Measurements from ENCODE around the gene ITGAE.
A peak's percentile ranks its signal among the peaks of the same experiment; 100 is the strongest.

ITGAE gene

DNA sequence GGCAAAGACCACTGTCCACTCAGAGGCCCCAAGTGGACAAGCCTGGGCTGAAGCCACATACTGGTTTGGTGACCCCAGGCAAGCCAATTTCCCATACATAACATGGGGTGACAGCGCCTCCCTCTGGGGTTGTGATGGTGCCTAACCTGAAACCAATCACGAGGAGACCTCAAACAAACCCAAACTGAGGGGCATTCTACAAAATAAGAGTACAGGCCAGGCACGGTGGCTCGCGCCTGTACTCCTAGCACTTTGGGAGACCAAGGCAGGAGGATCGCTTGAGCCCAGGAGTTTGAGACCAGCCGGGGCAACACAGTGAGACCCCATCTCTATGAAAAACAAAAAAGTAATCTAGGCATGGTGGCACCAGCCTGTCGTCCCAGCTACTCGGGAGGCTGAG lies 108.6 kb downstream of the ITGAE start:
- H3K4me3 ChIP-seq (ENCODE audit: low read depth, low read length): no peak overlapping the region
- no peaks in the 10 kb centered on the region for H3K36me3 ChIP-seq
- no peaks in the 10 kb centered on the region for H3K27me3 ChIP-seq (ENCODE audit: insufficient read depth, low read depth, severe bottlenecking)
- no peaks in the 10 kb centered on the region for H3K9me3 ChIP-seq (ENCODE audit: severe bottlenecking)
- no peak for DNase-seq
- TF ChIP-seq, protein P1, sequence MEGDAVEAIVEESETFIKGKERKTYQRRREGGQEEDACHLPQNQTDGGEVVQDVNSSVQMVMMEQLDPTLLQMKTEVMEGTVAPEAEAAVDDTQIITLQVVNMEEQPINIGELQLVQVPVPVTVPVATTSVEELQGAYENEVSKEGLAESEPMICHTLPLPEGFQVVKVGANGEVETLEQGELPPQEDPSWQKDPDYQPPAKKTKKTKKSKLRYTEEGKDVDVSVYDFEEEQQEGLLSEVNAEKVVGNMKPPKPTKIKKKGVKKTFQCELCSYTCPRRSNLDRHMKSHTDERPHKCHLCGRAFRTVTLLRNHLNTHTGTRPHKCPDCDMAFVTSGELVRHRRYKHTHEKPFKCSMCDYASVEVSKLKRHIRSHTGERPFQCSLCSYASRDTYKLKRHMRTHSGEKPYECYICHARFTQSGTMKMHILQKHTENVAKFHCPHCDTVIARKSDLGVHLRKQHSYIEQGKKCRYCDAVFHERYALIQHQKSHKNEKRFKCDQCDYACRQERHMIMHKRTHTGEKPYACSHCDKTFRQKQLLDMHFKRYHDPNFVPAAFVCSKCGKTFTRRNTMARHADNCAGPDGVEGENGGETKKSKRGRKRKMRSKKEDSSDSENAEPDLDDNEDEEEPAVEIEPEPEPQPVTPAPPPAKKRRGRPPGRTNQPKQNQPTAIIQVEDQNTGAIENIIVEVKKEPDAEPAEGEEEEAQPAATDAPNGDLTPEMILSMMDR (IDR thresholded peaks at IDR 0.05; ENCODE audit: low read depth, low read length): peak; percentile 37; the same call in 1 of the 2 replicates
- H3K27ac ChIP-seq: no peak overlapping the region

DNA sequence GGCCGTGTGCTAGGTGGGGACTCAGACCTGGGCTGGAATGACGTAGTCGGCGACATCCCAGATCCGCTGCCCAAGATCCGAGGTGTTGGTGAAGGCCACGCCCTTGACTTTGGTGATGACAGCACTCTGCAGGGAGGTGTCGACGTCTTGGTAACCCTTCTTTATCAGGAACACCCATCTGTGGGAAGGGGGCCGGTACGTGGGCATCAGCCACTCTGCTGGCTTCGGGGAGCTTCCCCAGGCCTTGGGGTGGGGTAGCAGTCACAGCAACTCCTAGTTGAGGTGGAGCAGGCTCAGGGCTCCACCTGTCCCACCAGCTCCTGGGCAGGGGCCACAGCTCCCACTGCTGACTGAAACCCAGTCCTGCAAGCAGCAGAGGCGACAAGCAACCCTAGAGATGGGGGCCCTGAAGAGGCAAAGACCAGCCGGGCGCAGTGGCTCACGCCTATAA lies 109.3 kb downstream of the ITGAE start:
- Histone ChIP-seq H3K27ac (no peak overlapping the region), H3K9me3 (ENCODE audit: severe bottlenecking) (no peaks in the 10 kb centered on the region), H3K27me3 (ENCODE audit: insufficient read depth, low read depth, severe bottlenecking) (no peaks in the 10 kb centered on the region), H3K4me3 (ENCODE audit: low read depth, low read length) (no peak overlapping the region), H3K36me3 (no peaks in the 10 kb centered on the region)
- TF ChIP-seq, protein P1 (IDR thresholded peaks at IDR 0.05; ENCODE audit: low read depth, low read length): peak; percentile 61
- DNase-seq: peak; percentile 25

DNA sequence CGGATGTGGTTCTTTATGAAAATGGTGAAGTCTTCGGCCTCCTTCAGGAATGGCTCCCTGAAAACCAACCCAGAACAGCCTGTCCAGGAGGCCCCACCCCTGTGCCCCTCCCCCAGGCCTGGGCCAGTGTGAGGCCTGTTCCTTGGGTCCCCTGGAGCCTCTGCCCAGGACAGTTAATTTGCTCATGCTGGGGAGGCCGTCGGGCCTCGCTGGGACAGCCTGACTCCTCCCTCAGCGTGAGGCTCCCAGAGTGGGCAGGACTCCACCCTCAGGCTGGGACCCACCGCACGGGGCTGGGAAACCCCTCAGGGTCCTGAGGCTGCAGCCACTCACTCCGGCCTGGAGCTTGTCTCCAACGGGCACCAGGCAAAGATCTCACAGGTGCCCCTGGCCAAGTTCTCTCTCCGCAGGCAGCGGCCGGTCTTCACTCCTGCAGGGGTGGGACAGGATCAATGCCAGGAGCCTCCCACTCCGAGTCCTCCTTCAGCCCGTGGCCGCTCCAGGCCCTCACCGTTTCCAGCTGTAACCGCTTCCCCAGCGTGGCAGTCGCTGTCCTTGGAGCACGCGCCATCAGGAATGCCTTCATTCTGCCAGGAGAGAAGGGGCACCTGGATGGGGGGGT lies 110.8 kb downstream of the ITGAE start:
- Histone ChIP-seq H3K27ac (no peak overlapping the region), H3K27me3 (ENCODE audit: insufficient read depth, low read depth, severe bottlenecking) (no peaks in the 10 kb centered on the region), H3K4me3 (ENCODE audit: low read depth, low read length) (no peak overlapping the region), H3K9me3 (ENCODE audit: severe bottlenecking) (no peaks in the 10 kb centered on the region), H3K36me3 (no peaks in the 10 kb centered on the region)
- TF ChIP-seq, protein P1 (IDR thresholded peaks at IDR 0.05; ENCODE audit: low read depth, low read length): no peak
- DNase-seq: no peak

DNA sequence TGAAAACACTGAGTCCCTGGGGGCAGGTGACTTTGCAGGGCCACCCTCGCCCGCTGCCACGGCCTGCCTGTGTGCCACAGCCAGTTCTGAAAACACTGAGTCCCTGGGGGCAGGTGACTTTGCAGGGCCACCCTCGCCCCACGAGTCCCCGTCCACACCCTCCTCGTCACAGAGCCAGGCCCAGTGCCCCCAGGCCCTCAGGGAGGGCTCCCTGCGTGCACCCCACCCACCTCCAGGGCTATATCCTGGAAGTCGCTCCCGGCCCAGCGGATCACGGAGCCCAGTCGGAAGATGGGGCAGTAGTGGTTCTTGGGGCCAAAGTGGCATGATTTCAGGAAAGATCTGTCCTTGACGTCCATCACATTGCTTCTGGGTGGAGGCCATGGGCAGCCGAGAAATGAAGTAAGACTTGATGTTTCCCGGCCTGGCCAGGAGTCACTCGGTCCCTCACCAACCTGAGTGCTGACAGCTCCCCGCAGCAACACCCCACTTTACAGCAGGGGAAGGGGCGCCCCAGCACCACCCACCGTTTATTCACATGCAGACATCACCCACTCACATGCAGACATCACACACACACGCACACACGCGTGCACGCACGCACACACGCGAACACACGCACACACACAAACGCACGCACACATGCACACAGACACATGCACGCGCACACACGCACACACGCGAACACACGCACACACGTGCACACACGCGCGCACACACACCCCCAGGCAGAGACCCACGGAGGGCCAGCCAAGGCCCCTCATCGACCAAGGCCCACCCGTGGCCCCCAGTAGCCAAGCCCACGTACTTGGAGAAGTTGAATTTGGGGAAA lies 111.5 kb downstream of the ITGAE start:
- Histone ChIP-seq H3K36me3 (no peaks in the 10 kb centered on the region), H3K9me3 (ENCODE audit: severe bottlenecking) (no peaks in the 10 kb centered on the region), H3K27ac (no peak overlapping the region), H3K27me3 (ENCODE audit: insufficient read depth, low read depth, severe bottlenecking) (no peaks in the 10 kb centered on the region), H3K4me3 (ENCODE audit: low read depth, low read length) (no peak overlapping the region)
- TF ChIP-seq, protein P1 (IDR thresholded peaks at IDR 0.05; ENCODE audit: low read depth, low read length): no peak
- no peak for DNase-seq

DNA sequence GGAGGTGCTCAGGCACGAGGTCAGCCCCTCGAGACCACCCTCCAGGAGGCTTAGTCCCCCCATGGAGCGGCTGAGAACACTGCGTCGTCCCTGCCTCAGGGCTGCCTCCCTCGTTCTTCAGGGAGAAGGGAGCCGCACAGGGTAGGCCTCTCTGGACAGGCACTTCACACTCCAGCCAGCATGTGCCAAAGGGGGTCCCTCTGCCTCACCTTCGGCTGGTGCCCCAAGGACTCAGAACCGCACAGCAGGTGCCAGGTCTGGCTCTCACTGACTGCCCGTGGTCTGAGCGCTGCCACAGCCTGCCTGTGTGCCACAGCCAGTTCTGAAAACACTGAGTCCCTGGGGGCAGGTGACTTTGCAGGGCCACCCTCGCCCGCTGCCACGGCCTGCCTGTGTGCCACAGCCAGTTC lies 112.1 kb downstream of the ITGAE start:
- Histone ChIP-seq H3K36me3 (no peaks in the 10 kb centered on the region), H3K9me3 (ENCODE audit: severe bottlenecking) (no peaks in the 10 kb centered on the region), H3K27ac (no peak overlapping the region), H3K27me3 (ENCODE audit: insufficient read depth, low read depth, severe bottlenecking) (no peaks in the 10 kb centered on the region), H3K4me3 (ENCODE audit: low read depth, low read length) (no peak overlapping the region)
- TF ChIP-seq, protein P1 (IDR thresholded peaks at IDR 0.05; ENCODE audit: low read depth, low read length): no peak
- no peak for DNase-seq
